GM19023 (cell line): ENCODE results near the gene ELL.
"Not testable (repeated sequence)": the region's sequence is repeated elsewhere in the genome, so short reads cannot be mapped to it uniquely, and the experiment has no call there.

Experiments used
- ATAC-seq: cut with Tn5 transposase; IDR thresholded peaks from one replicate; pipeline ENCODE4 v1.9.1; 2021; ENCODE audit warnings: mild to moderate bottlenecking, moderate library complexity; ENCODE audit not compliant: unreplicated experiment

ELL gene

DNA sequence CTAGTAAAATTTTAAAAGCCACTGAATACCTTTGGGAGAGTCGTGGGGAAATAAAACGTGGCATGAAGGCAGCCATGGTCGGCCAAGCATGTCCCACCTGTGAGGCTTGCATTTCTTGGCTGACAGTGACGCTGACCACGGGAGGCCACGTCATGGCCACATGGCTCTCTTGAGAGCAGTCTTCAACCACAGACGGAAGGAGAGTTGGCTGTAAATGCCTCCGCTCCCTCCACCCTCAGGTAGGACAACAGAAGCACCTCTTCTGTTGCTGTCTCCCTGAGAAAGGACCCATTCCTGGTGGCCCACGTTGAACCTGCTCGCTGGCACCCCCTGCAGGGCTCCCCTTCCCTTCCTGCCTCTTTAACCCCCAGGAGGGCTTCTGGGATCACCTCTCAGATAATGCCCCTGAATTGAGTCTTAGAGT is 113.8 kb downstream of the ELL start:
- ATAC-seq, result no peak

GRCh38 chr19:18406749-18407148 is 115.1 kb downstream of the ELL start:
- no peak for ATAC-seq

DNA sequence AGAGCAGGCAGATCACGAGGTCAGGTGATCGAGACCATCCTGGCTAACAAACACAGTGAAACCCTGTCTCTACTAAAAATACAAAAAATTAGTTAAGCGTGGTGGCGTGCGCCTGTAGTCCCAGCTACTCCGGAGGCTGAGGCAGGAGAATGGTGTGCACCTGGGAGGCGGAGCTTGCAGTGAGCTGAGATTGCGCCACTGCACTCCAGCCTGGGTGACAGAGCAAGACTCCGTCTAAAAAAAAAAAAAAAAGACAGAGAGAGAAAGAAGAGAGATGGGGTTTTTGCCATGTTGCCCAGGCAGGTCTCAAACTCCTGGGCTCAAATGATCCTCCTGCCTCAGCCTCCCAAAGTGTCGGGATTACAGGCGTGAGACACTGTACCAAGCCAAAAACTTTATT is 116.1 kb downstream of the ELL start:
- not testable (repeated sequence) for ATAC-seq

DNA sequence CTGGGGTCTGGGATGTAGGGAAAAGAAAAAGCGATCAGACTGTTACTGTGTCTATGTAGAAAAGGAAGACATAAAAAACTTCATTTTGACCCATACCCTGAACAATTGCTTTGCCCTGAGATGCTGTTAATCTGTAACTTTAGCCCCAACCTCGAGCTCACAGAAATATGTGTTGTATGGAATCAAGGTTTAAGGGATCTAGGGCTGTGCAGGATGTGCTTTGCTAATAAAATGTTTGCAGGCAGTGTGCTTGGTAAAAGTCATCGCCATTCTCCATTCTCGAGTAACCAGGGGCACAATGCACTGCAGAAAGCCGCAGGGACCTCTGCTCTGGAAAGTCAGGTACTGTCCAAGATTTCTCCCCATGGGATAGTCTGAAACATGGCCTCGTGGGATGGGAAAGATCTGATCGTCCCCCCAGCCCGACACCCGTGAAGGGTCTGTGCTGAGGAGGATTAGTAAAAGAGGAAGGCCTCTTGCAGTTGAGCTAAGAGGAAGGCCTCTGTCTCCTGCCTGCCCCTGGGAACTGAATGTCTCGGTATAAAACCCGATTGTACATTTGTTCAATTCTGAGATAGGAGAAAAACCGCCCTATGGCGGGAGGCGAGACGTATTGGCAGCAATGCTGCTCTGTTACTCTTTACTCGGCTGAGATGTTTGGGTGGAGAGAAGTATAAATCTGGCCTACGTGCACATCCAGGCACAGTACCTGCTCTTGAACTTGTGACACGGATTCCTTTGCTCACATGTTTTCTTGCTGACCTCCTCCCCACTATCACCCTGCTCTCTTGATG is 119.2 kb downstream of the ELL start:
- not testable (repeated sequence) for ATAC-seq

DNA sequence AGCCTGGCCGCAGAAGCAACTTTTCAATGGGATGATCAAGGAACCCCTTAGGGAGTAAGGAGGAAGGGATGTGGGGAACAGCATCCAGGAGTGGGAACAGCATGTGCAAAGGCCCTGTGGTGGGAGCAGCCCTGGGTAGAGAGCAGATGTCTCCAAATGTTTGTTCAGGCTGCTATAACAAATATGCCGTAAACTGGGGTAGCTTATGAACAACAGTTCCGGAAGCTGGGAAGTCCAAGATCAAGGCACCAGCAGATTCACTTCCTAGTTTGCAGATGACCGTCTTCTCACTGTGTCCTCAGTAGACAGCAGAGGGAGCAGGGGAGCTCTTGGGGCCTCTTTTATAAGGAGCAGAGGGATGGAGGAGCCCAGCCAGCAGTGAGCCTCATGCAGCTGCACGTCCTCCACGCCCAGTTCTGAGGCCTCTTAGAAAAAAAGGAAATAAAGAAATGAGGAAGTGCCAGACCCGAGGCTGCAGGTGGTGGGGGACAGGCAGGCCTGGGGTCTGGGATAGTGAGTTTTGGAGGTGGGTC is 120.2 kb downstream of the ELL start:
- ATAC-seq, result no peak

DNA sequence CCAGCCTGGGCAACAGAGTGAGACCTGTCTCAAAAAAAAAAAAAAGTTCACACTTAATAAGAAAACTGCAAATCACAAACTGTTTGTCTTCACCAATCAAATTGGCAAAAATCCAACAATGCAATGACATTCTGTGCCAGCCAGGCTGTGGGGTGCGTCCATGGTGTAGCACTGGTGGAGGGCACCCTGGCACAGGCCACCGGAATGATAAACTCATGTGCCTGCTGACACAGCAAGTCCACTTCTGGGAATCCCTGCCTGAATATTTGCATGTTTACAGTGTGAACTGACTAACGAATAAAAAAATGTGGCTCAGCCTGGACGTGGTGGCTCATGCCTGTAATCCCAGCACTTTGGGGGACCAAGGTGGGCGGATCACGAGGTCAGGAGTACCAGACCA is 122.9 kb downstream of the ELL start:
- no peak for ATAC-seq

DNA sequence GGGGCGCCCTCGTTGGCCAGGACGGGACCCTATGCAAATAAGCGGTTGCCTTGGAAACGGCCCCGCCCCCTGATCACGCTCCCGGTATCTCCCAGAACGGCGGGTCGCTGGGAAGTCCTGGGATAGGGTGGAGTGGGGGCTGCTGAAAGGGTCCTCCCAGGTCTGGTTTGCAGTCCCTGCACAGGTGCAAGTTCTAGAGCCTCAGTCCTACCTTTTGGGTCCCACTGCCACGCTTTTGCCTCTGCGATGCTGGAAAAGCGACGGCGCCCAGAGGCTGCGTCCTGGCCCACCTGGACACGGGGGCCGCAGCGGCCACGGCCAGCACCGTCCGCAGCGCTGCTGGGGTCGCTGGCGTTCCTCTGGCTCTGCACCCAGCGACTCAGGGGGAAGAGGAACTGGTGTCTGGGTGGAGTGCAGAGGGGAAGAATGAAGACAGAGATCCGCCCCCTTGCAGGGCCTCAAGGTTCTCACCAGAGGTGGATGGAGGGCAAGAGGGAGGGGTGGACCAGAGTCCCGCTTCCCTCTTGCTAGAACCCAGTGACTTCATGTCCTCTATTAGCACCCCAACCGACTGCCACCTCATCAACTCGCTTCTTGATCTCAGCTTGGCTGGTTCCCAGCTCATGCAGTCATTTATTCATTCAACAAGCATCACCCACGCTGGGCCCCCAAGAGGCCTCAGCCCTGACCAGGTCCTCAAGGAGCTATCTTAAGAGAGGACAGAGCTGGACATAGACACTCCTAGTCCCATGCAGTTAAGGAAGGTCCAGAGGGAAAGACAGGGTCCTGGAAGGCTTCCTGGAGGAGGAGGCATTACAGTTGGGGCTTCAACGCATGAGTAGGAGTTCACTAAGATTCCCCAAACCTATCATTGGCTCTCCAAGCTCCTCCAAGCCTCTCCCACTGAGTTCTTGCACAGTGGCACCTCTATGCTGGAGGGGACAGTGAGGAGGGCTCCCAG is 124.3 kb downstream of the ELL start, which contains the start of gene LRRC25:
Gene LRRC25, minus strand, starts transcription at position 381 of the 961 bp plus-strand sequence. CDS start 659 bp downstream, outside the sequence.
- no peak for ATAC-seq

- ATAC-seq, result no peak
These were observed 125.2 kb downstream of the ELL start for GRCh38 chr19:18396471-18397241.

GRCh38 chr19:18393836-18394235 is 128.0 kb downstream of the ELL start:
- no peak for ATAC-seq

DNA sequence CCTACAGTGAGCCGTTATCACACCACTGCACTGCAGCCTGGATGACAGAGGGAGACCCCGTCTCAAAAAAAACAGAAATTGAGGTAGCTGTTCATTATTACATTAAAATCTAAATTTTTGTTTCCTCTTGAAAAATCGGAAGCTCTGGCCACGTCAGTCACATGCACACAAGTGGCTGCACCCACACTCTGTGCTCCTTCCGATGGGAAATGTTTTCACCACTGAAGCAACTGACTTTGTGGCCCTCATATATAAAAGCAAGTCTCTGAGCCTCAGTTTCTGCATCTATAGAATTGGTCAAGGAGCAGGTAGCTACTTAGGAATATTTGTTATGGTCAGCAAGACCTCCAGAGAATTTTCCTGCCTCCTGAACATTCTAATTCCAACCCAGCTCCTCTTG is 128.9 kb downstream of the ELL start:
- no peak for ATAC-seq
